IPS-15b (cell line): ENCODE data around the gene TBC1D5.

Source experiments
- H3K27me3 ChIP-seq: one replicate; pipeline ENCODE4 v1.6.1; 2013; ENCODE audit warnings: low read length; ENCODE audit not compliant: control insufficient read depth, insufficient read depth
- H3K36me3 ChIP-seq: one replicate; pipeline ENCODE4 v1.6.1; 2013; ENCODE audit warnings: low read length; ENCODE audit not compliant: control insufficient read depth, insufficient read depth
- H3K4me1 ChIP-seq: one replicate; pipeline ENCODE4 v1.6.1; 2013; ENCODE audit warnings: mild to moderate bottlenecking, low read length; ENCODE audit not compliant: control insufficient read depth, insufficient read depth
- H3K4me3 ChIP-seq: one replicate; pipeline ENCODE4 v1.5.1; 2013; ENCODE audit warnings: low read depth, low read length
- H3K9ac ChIP-seq: one replicate; pipeline ENCODE4 v1.6.1; 2013; ENCODE audit warnings: low read depth, mild to moderate bottlenecking, low read length
- H3K9me3 ChIP-seq: one replicate; pipeline ENCODE4 v1.6.1; 2013; ENCODE audit warnings: mild to moderate bottlenecking, low read length; ENCODE audit not compliant: control insufficient read depth, insufficient read depth

Gene TBC1D5

GRCh38 chr3:17479681-17480405, 262.6 kb downstream of the TBC1D5 start:
- no peaks in the 10 kb centered on the region for H3K4me1 ChIP-seq
- no peaks in the 10 kb centered on the region for H3K9me3 ChIP-seq
- no peaks in the 10 kb centered on the region for H3K27me3 ChIP-seq
- H3K9ac ChIP-seq: no peak overlapping the region
- H3K36me3 ChIP-seq: no peaks in the 10 kb centered on the region
- no peak overlapping the region for H3K4me3 ChIP-seq

DNA sequence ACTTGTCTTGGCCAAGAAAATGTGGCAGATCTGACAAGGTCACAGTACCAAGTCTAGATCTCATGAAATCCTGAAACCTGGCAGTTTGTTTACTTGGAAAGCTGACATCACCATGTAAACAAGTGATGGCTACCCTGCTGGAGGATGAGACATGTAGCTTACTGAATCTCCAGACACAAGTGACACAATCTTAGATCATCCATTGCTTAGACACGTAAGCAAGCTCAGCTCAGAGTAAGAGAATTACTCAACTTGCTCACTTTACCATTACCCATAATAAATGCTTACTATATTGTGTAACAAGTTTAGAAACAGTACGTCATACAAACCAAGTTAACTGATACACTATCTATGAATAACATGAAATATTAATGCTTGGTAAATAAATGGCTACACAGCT, 263.8 kb downstream of the TBC1D5 start:
- Histone ChIP-seq H3K9ac (no peak overlapping the region), H3K4me3 (no peak overlapping the region), H3K4me1 (no peaks in the 10 kb centered on the region)

DNA sequence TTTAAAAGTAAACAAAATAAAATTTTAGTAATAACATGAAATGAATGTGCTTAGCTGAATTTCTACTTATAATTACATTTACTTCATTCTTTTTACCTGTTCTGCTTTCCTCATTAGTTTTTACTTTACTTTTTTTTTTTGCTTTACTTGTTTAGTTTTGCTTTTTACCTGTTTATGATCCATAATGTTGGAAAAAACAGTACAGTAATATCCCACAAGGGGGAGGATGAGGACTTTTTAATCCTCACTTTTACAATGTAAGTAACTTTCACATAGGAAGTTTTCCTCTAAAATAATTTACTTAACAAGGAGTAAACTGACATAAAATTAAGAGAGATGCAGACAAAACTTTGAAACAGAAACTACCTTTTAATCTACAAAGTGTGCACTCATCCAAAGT, 268.7 kb downstream of the TBC1D5 start:
- Histone ChIP-seq H3K36me3 (no peaks in the 10 kb centered on the region), H3K4me1 (no peaks in the 10 kb centered on the region), H3K9me3 (no peaks in the 10 kb centered on the region), H3K27me3 (no peaks in the 10 kb centered on the region), H3K4me3 (no peak overlapping the region), H3K9ac (no peak overlapping the region)

More for the DNA sequence above, 263.8 kb downstream of the TBC1D5 start:
- Histone ChIP-seq H3K36me3 (no peaks in the 10 kb centered on the region), H3K27me3 (no peaks in the 10 kb centered on the region), H3K9me3 (no peaks in the 10 kb centered on the region)

GRCh38 chr3:17469954-17470353, 272.5 kb downstream of the TBC1D5 start:
- H3K9me3 ChIP-seq: no peaks in the 10 kb centered on the region
- H3K4me1 ChIP-seq: no peaks in the 10 kb centered on the region
- H3K9ac ChIP-seq: no peak overlapping the region
- H3K27me3 ChIP-seq: no peaks in the 10 kb centered on the region
- H3K36me3 ChIP-seq: no peaks in the 10 kb centered on the region
- no peak overlapping the region for H3K4me3 ChIP-seq

GRCh38 chr3:17469520-17469919, 272.9 kb downstream of the TBC1D5 start:
- Histone ChIP-seq H3K9ac (no peak overlapping the region), H3K36me3 (no peaks in the 10 kb centered on the region), H3K4me3 (no peak overlapping the region), H3K27me3 (no peaks in the 10 kb centered on the region), H3K9me3 (no peaks in the 10 kb centered on the region), H3K4me1 (no peaks in the 10 kb centered on the region)

DNA sequence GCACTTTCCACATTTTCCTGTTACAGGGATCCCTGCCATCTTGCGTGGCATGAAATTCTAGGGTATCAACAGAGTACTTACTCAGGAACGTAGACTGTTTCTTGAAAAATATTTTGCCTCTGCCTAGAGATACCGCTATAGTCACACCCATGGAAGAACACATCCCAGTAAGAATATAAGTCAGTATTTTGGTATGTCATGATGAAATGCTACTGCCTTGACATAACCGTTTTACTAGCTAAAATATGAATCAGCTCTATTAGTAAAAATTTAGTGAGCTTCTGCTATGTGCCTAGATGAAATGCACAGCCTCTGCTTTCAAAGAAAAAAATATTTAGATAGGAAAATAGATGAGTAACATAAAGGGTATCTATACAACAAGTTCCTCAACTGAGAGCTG, 276.4 kb downstream of the TBC1D5 start:
- Histone ChIP-seq H3K9ac (no peak overlapping the region), H3K4me3 (no peak overlapping the region), H3K36me3 (no peaks in the 10 kb centered on the region), H3K27me3 (no peaks in the 10 kb centered on the region), H3K4me1 (no peaks in the 10 kb centered on the region), H3K9me3 (no peaks in the 10 kb centered on the region)

DNA sequence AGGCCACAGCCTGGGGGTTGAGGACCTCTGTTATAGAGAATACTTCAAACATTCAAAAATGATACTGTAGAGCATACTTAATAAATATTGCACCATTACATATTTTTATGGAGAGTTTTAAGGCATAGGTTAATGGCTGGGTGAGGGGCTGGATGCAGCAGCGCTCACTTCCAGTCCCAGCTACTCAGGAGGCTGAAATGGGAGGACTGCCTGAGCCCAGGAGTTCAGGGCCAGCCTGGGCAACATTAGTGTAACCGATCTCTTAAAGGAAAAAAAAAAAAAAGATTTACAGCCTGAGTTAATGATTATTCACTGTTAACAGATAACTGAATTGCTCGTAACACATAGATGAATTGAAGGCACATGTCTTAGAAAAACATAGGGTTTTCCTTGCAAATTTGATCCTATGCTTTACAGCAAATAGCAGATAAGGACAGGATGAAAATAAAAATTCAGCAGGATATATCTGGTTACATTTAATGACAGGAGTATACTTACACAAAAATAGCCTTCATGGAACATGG, 282.9 kb downstream of the TBC1D5 start:
- Histone ChIP-seq H3K9me3 (no peaks in the 10 kb centered on the region), H3K4me1 (no peaks in the 10 kb centered on the region), H3K36me3 (no peaks in the 10 kb centered on the region), H3K4me3 (no peak overlapping the region), H3K9ac (no peak overlapping the region), H3K27me3 (no peaks in the 10 kb centered on the region)

DNA sequence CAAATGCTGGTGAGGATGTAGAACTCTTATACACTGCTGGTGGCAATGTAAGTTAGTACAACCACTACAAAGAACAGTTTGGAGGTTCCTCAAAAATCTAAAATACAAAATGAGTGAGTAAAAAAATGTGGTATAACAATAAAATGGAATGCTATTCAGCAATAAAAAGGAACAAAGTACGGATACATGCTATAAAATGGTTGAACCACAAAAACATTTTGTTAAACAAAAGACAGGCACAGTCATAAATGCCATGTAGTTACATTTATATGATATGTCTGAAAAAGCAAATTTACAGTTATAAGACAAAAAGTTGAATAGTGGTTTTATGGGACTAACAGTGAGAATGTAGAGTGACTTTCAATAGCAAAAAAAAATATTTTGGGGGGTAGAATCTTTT, 285.8 kb downstream of the TBC1D5 start:
- Histone ChIP-seq H3K36me3 (no peaks in the 10 kb centered on the region), H3K9ac (no peak overlapping the region), H3K4me1 (no peaks in the 10 kb centered on the region), H3K27me3 (no peaks in the 10 kb centered on the region), H3K9me3 (no peaks in the 10 kb centered on the region), H3K4me3 (no peak overlapping the region)

- Histone ChIP-seq H3K9ac (no peak overlapping the region), H3K4me1 (no peaks in the 10 kb centered on the region), H3K36me3 (no peaks in the 10 kb centered on the region), H3K27me3 (no peaks in the 10 kb centered on the region), H3K9me3 (no peaks in the 10 kb centered on the region), H3K4me3 (no peak overlapping the region)
Measured at GRCh38 chr3:17456046-17456445, 286.4 kb downstream of the TBC1D5 start.

- Histone ChIP-seq H3K27me3 (no peaks in the 10 kb centered on the region), H3K36me3 (no peaks in the 10 kb centered on the region), H3K4me1 (no peaks in the 10 kb centered on the region), H3K9ac (no peak overlapping the region), H3K9me3 (no peaks in the 10 kb centered on the region), H3K4me3 (no peak overlapping the region)
Measured at GRCh38 chr3:17444865-17445264, 297.6 kb downstream of the TBC1D5 start.

GRCh38 chr3:17443142-17443541, 299.3 kb downstream of the TBC1D5 start:
- no peaks in the 10 kb centered on the region for H3K36me3 ChIP-seq
- no peaks in the 10 kb centered on the region for H3K27me3 ChIP-seq
- H3K9me3 ChIP-seq: no peaks in the 10 kb centered on the region
- H3K4me1 ChIP-seq: no peaks in the 10 kb centered on the region
- no peak overlapping the region for H3K4me3 ChIP-seq
- H3K9ac ChIP-seq: no peak overlapping the region

DNA sequence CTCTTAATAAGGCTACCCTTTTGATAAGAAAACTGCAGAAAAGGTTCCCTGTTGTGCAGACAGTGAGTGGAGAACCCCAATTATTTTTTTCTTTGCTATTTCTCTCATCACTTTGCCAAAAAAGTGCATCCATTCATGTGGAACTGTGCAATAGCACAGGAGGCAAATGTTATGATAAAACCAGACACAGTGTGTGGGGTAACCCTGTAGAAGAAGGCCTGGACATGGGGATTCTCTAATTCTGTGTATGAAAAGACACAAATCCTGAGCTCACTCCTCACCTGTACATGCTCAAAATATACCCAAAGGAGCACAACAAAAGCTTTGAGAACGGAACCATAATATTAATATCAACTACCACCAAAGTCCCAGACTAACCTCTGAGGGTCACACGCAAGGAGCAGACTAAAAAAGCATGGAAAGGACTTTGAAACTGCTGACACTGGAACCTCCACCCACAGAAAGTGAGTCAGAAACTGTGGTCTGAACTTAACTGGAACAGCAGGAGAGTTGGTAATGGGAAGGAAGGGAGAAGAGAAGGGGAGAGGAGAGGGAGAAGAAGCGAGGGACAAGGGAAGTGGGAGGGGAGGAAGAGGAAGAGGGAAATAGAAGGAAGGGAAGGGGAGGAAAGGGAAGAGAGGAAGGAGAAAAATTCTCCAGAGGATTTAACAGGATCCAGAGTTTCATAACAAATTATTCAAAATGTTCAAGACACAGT, 299.9 kb downstream of the TBC1D5 start:
- H3K36me3 ChIP-seq: no peaks in the 10 kb centered on the region
- H3K9ac ChIP-seq: no peak overlapping the region
- H3K9me3 ChIP-seq: no peaks in the 10 kb centered on the region
- H3K4me3 ChIP-seq: no peak overlapping the region
- no peaks in the 10 kb centered on the region for H3K27me3 ChIP-seq
- H3K4me1 ChIP-seq: no peaks in the 10 kb centered on the region
